DOHH2 (cell line): ENCODE results near the gene OR4D11.

Experiments used
- EZH2phosphoT487 ChIP-seq: fragments of 200-600 bp; sonication (generic); IDR thresholded peaks from 2 replicates; pipeline ENCODE4 v1.6.1; 2017; ENCODE audit warnings: borderline replicate concordance, mild to moderate bottlenecking, antibody characterized with exemption, low read length, moderate library complexity, mixed read lengths
- TF ChIP-seq, protein P1 (sequence below): fragments of 200-600 bp; sonication (generic); IDR thresholded peaks from one replicate; pipeline ENCODE4 v1.5.1; 2014; ENCODE audit warnings: antibody characterized with exemption, mild to moderate bottlenecking, low read depth, low read length; ENCODE audit not compliant: poor library complexity, severe bottlenecking

DNA sequence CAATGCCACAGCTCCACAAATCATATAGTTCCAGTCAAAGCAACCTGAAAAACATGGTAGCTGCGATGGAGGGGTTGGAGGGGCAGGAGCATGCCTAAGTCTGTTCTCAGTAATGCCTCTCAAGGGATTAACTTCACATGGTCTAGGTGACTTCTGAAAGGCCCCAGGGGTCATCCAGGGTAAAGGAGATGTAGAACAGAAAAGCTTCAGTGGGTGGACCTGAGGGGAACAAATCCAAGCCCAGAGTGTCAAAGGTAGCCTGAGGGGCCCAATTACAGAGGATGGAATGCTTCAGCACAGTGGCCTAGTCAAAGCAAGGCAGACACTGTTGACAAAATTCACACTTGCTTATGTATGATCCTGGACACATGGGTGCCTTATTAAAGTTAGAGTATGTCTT, 31.3 kb downstream of the OR4D11 start:
- TF ChIP-seq, protein P1, sequence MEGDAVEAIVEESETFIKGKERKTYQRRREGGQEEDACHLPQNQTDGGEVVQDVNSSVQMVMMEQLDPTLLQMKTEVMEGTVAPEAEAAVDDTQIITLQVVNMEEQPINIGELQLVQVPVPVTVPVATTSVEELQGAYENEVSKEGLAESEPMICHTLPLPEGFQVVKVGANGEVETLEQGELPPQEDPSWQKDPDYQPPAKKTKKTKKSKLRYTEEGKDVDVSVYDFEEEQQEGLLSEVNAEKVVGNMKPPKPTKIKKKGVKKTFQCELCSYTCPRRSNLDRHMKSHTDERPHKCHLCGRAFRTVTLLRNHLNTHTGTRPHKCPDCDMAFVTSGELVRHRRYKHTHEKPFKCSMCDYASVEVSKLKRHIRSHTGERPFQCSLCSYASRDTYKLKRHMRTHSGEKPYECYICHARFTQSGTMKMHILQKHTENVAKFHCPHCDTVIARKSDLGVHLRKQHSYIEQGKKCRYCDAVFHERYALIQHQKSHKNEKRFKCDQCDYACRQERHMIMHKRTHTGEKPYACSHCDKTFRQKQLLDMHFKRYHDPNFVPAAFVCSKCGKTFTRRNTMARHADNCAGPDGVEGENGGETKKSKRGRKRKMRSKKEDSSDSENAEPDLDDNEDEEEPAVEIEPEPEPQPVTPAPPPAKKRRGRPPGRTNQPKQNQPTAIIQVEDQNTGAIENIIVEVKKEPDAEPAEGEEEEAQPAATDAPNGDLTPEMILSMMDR: no peak
- no peak for TF ChIP-seq EZH2phosphoT487
